Measurements from ENCODE around the gene DDX50.

DDX50 gene

GRCh38 chr10:68988530-68989316, 87.6 kb downstream of the DDX50 start, which contains the start of gene KIFBP:
KIFBP (plus strand) TSS chr10:68988803; CDS start chr10:68988833, 30 bp downstream.
- peak within 1 kb of the TSS; percentile 96 for H3K4me3 ChIP-seq (ENCODE audit: low read depth, low read length)
- DNase-seq (ENCODE audit: low read depth) = peak; percentile 99
- TF ChIP-seq CTCF (conservative IDR thresholded peaks at IDR 0.05; ENCODE audit: low read depth, low read length) = peak; percentile 79

- peak overlapping the region; percentile 96 for H3K4me3 ChIP-seq (ENCODE audit: low read depth, low read length)
- DNase-seq (ENCODE audit: low read depth) = peak; percentile 29
- no peak for TF ChIP-seq CTCF (conservative IDR thresholded peaks at IDR 0.05; ENCODE audit: low read depth, low read length)
Observed at GRCh38 chr10:68989317-68989990, 88.3 kb downstream of the DDX50 start.

GRCh38 chr10:68992636-68993440, 91.7 kb downstream of the DDX50 start:
- peak overlapping the region; percentile 6 for H3K4me3 ChIP-seq (ENCODE audit: low read depth, low read length)
- TF ChIP-seq CTCF (conservative IDR thresholded peaks at IDR 0.05; ENCODE audit: low read depth, low read length) = no peak
- peak; percentile 94 for DNase-seq (ENCODE audit: low read depth)

Data from choroid plexus epithelial cell (primary cell).